Neural progenitor cell (in vitro differentiated cells): ENCODE results near the gene MRPS6. TPM values are rescaled to one million over a fixed set of nuclear protein-coding genes. Genes with fewer than 3 reads are reported as not detected.

Experiments
- DNase-seq: peaks from one replicate; pipeline ENCODE4 v3.0.0-alpha.2; 2016; ENCODE audit warnings: low spot score
- H2AFZ ChIP-seq: fragments of 200-600 bp; sonication (generic); replicated peaks from 2 replicates; pipeline ENCODE4 v1.6.1; 2016; ENCODE audit warnings: antibody characterized with exemption
- H3F3A ChIP-seq: fragments of 200-600 bp; sonication (generic); 2 replicates; pipeline ENCODE4 v1.6.1; 2016; ENCODE audit warnings: antibody characterized with exemption, low read depth
- H3K27ac ChIP-seq: fragments of 200-600 bp; sonication (generic); 2 replicates; pipeline ENCODE4 v1.5.1; 2016; ENCODE audit warnings: mild to moderate bottlenecking
- H3K27me3 ChIP-seq: fragments of 200-600 bp; sonication (generic); 2 replicates; pipeline ENCODE4 v1.6.1; 2016; ENCODE audit warnings: mild to moderate bottlenecking, moderate library complexity
- H3K36me3 ChIP-seq: fragments of 200-600 bp; sonication (generic); 2 replicates; pipeline ENCODE4 v1.5.1; 2016
- H3K4me1 ChIP-seq: fragments of 200-600 bp; sonication (generic); 2 replicates; pipeline ENCODE4 v1.6.1; 2016; ENCODE audit warnings: mixed run types
- H3K4me2 ChIP-seq: fragments of 200-600 bp; sonication (generic); 2 replicates; pipeline ENCODE4 v1.6.1; 2016
- H3K4me3 ChIP-seq: fragments of 200-600 bp; sonication (generic); 2 replicates; pipeline ENCODE4 v1.5.1; 2016
- H3K79me2 ChIP-seq: fragments of 200-600 bp; sonication (generic); 2 replicates; pipeline ENCODE4 v1.6.1; 2016; ENCODE audit warnings: low read depth
- H3K9ac ChIP-seq: fragments of 200-600 bp; sonication (generic); 2 replicates; pipeline ENCODE4 v1.6.1; 2016
- H3K9me3 ChIP-seq: fragments of 200-600 bp; sonication (generic); 2 replicates; pipeline ENCODE4 v1.5.1; 2016; ENCODE audit warnings: low read depth
- H4K20me1 ChIP-seq: fragments of 200-600 bp; sonication (generic); 2 replicates; pipeline ENCODE4 v1.6.1; 2016; ENCODE audit warnings: low read depth
- H3K27ac Mint-ChIP-seq: 3 replicates; pipeline ENCODE4 v1.8.0; 2021; ENCODE audit warnings: mixed read lengths
- H3K27me3 Mint-ChIP-seq: 2 replicates; pipeline ENCODE4 v1.8.0; 2022; ENCODE audit warnings: low read depth, mild to moderate bottlenecking, inconsistent platforms, moderate library complexity, mixed read lengths; ENCODE audit not compliant: insufficient read depth
- H3K36me3 Mint-ChIP-seq: 3 replicates; pipeline ENCODE4 v1.8.0; 2021; ENCODE audit warnings: mixed read lengths
- H3K4me1 Mint-ChIP-seq: 3 replicates; pipeline ENCODE4 v1.8.0; 2021; ENCODE audit warnings: mixed read lengths
- H3K4me3 Mint-ChIP-seq: 3 replicates; pipeline ENCODE4 v1.8.0; 2021; ENCODE audit warnings: mild to moderate bottlenecking, moderate library complexity, mixed read lengths
- H3K9me3 Mint-ChIP-seq: 3 replicates; pipeline ENCODE4 v1.8.0; 2020; ENCODE audit warnings: mixed read lengths
- EZH2 ChIP-seq: fragments of 200-600 bp; sonication (generic); IDR thresholded peaks from 2 replicates; pipeline ENCODE4 v1.6.1; 2017; ENCODE audit warnings: antibody characterized with exemption, mild to moderate bottlenecking, moderate library complexity
- EZH2phosphoT487 ChIP-seq: fragments of 200-600 bp; sonication (generic); IDR thresholded peaks from 2 replicates; pipeline ENCODE4 v1.6.1; 2017; ENCODE audit warnings: antibody characterized with exemption
- total RNA-seq: library from RNA; depleted of rRNA; stranded (reverse); fragments of >200 nt; gene quantifications from 2 replicates; pipeline ENCODE4 v1.2.3, GENCODE V29; 2015; ENCODE audit warnings: low replicate concordance
- TF ChIP-seq, protein P1 (sequence below): fragments of 200-600 bp; sonication (generic); IDR thresholded peaks from 2 replicates; pipeline ENCODE4 v1.5.1; 2017; ENCODE audit warnings: antibody characterized with exemption, mild to moderate bottlenecking

MRPS6 gene
- total RNA-seq, 1 donor from 2014 or later, result 108 TPM

DNA sequence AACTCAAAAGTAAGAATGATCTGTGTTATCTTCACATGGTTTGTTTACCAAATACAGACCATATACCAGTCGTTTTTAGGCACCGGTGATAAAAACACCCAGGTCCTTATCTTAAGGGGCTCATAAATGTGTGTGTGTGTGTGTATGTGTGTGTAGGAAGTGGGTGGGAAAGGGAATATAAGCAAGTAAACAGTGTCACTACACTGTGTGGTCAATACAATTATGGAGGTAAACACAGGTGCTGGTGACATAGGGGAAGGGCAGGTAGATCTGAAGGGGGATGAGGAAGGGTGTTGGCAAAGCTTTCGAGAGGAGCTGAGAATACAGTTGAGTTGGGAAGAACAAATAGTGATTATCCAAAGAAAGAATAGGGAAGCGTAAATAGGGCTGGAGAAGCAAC, 19.1 kb upstream of the MRPS6 start:
- H3K9me3 ChIP-seq, result no peaks in the 10 kb centered on the region
- H3K27ac ChIP-seq, result no peak overlapping the region
- H3K4me1 Mint-ChIP-seq, result no peaks in the 10 kb centered on the region
- H3K4me2 ChIP-seq, result no peak overlapping the region
- no peak overlapping the region for H2AFZ ChIP-seq
- no peaks in the 10 kb centered on the region for H3K36me3 Mint-ChIP-seq
- no peaks in the 10 kb centered on the region for H4K20me1 ChIP-seq
- no peaks in the 10 kb centered on the region for H3F3A ChIP-seq
- no peak overlapping the region for H3K4me3 ChIP-seq
- H3K9me3 Mint-ChIP-seq, result no peaks in the 10 kb centered on the region
- no peak for DNase-seq
- peaks cover 2% of the 10 kb centered on the region for H3K27me3 Mint-ChIP-seq
- H3K4me1 ChIP-seq, result no peaks in the 10 kb centered on the region
- H3K4me3 Mint-ChIP-seq, result no peak overlapping the region
- H3K79me2 ChIP-seq, result no peaks in the 10 kb centered on the region
- TF ChIP-seq EZH2phosphoT487 (no peak), EZH2 (no peak)
- TF ChIP-seq, protein P1, sequence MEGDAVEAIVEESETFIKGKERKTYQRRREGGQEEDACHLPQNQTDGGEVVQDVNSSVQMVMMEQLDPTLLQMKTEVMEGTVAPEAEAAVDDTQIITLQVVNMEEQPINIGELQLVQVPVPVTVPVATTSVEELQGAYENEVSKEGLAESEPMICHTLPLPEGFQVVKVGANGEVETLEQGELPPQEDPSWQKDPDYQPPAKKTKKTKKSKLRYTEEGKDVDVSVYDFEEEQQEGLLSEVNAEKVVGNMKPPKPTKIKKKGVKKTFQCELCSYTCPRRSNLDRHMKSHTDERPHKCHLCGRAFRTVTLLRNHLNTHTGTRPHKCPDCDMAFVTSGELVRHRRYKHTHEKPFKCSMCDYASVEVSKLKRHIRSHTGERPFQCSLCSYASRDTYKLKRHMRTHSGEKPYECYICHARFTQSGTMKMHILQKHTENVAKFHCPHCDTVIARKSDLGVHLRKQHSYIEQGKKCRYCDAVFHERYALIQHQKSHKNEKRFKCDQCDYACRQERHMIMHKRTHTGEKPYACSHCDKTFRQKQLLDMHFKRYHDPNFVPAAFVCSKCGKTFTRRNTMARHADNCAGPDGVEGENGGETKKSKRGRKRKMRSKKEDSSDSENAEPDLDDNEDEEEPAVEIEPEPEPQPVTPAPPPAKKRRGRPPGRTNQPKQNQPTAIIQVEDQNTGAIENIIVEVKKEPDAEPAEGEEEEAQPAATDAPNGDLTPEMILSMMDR, result no peak
- H3K36me3 ChIP-seq, result no peaks in the 10 kb centered on the region
- no peaks in the 10 kb centered on the region for H3K27me3 ChIP-seq
- H3K27ac Mint-ChIP-seq, result peak overlapping the region; percentile 6
- no peak overlapping the region for H3K9ac ChIP-seq

DNA sequence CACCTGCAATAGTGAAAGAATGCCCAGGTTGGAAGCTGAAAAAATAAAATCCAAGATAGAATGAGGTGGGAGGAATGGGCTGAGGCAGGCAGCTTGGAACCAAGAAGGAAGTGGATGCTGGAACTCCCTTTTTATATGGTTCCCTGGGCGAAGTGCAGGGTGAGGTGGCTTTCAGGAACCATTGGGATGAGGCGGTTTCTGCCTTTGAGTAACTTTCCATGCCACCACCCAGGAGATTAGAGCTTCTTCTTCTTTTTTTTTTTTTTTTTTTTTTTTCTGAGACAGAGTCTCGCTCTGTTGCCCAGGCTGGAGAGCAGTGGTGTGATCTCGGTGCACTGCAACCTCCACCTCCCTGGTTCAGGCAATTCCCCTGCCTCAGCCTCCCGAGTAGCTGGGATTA, 17.8 kb upstream of the MRPS6 start:
- Histone ChIP-seq H3K4me3 (no peak overlapping the region), H3K27me3 (no peaks in the 10 kb centered on the region), H3K9me3 (no peaks in the 10 kb centered on the region), H3K4me1 (no peaks in the 10 kb centered on the region), H3K79me2 (no peaks in the 10 kb centered on the region), H3K27ac (no peak overlapping the region), H3F3A (no peaks in the 10 kb centered on the region), H3K36me3 (no peaks in the 10 kb centered on the region), H4K20me1 (no peaks in the 10 kb centered on the region), H2AFZ (no peak overlapping the region), H3K9ac (no peak overlapping the region), H3K4me2 (no peak overlapping the region)
- H3K36me3 Mint-ChIP-seq, result no peaks in the 10 kb centered on the region
- no peaks in the 10 kb centered on the region for H3K9me3 Mint-ChIP-seq
- no peak for DNase-seq
- H3K4me1 Mint-ChIP-seq, result no peaks in the 10 kb centered on the region
- H3K27me3 Mint-ChIP-seq, result peaks cover 2% of the 10 kb centered on the region
- peak overlapping the region; percentile 8 for H3K27ac Mint-ChIP-seq
- no peak overlapping the region for H3K4me3 Mint-ChIP-seq
- TF ChIP-seq EZH2, result no peak
- TF ChIP-seq EZH2phosphoT487, result no peak

DNA sequence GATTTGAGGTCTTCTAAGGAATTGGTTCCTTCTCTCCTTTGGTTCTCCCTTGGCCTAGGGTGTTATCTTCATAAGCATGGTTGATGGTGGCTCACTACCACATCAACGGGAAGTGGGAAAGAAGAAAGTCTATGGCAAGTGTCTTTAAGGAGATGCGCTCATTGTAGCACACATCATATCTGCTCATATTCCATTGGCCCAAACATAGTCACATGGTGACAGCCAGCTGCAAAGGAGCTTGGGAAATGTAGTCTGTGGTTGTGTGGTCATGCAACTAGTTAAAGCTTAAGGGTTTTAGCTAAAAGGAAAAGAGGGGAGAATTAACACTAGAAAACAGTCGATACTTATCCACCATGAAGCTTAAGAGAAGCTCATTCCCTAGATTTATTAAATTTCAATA, 11.4 kb upstream of the MRPS6 start:
- Histone ChIP-seq H3K9ac (no peak overlapping the region), H4K20me1 (no peaks in the 10 kb centered on the region), H3K4me1 (no peaks in the 10 kb centered on the region), H3K4me3 (no peak overlapping the region), H3K36me3 (no peaks in the 10 kb centered on the region), H3K9me3 (no peaks in the 10 kb centered on the region), H3K4me2 (no peak overlapping the region), H3F3A (no peaks in the 10 kb centered on the region), H3K27ac (no peak overlapping the region), H2AFZ (no peak overlapping the region), H3K79me2 (no peaks in the 10 kb centered on the region), H3K27me3 (no peaks in the 10 kb centered on the region)
- Mint-ChIP-seq H3K36me3 (peaks cover 1% of the 10 kb centered on the region), H3K9me3 (peaks cover 2% of the 10 kb centered on the region), H3K27ac (no peak overlapping the region), H3K27me3 (no peaks in the 10 kb centered on the region), H3K4me1 (peaks cover under 1% of the 10 kb centered on the region), H3K4me3 (no peak overlapping the region)
- no peak for DNase-seq
- TF ChIP-seq, protein P1, result no peak
- TF ChIP-seq EZH2 (no peak), EZH2phosphoT487 (no peak)

DNA sequence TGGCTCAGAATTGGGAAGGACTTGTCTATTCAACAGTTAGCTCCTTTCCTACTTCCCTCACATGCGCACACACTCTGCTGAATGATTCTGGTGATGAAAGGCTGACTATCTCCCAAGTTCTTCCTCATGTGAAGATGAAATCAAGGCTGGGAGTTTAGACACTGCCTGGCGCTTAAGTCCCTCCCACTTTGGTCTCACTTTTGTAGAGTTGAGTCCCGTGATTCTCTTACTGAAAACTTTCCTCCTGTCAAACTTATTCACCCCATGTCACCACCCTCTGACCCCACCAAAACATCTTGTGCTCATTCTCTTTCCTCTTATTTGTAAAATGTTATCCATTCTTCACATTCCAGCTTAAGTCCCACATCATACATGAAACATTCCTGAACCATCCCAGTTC, 8.4 kb upstream of the MRPS6 start:
- peaks cover 3% of the 10 kb centered on the region for H3K4me1 Mint-ChIP-seq
- Histone ChIP-seq H3K4me2 (no peak overlapping the region), H3K9ac (no peak overlapping the region), H3K4me3 (no peak overlapping the region), H3K27ac (no peak overlapping the region), H3K27me3 (no peaks in the 10 kb centered on the region), H3K36me3 (no peaks in the 10 kb centered on the region), H3K79me2 (no peaks in the 10 kb centered on the region), H3K9me3 (no peaks in the 10 kb centered on the region), H3K4me1 (no peaks in the 10 kb centered on the region), H4K20me1 (no peaks in the 10 kb centered on the region), H2AFZ (no peak overlapping the region), H3F3A (no peaks in the 10 kb centered on the region)
- TF ChIP-seq, protein P1, result no peak
- TF ChIP-seq EZH2phosphoT487 (no peak), EZH2 (no peak)
- H3K27ac Mint-ChIP-seq, result no peak overlapping the region
- no peaks in the 10 kb centered on the region for H3K27me3 Mint-ChIP-seq
- DNase-seq, result no peak
- H3K9me3 Mint-ChIP-seq, result peaks cover 2% of the 10 kb centered on the region
- H3K36me3 Mint-ChIP-seq, result peaks cover 1% of the 10 kb centered on the region
- H3K4me3 Mint-ChIP-seq, result no peak overlapping the region
